Measurements from ENCODE around the gene ACAA1.
"Not testable (repeated sequence)": the region's sequence is repeated elsewhere in the genome, so short reads cannot be mapped to it uniquely, and the experiment has no call there.

ACAA1 gene

DNA sequence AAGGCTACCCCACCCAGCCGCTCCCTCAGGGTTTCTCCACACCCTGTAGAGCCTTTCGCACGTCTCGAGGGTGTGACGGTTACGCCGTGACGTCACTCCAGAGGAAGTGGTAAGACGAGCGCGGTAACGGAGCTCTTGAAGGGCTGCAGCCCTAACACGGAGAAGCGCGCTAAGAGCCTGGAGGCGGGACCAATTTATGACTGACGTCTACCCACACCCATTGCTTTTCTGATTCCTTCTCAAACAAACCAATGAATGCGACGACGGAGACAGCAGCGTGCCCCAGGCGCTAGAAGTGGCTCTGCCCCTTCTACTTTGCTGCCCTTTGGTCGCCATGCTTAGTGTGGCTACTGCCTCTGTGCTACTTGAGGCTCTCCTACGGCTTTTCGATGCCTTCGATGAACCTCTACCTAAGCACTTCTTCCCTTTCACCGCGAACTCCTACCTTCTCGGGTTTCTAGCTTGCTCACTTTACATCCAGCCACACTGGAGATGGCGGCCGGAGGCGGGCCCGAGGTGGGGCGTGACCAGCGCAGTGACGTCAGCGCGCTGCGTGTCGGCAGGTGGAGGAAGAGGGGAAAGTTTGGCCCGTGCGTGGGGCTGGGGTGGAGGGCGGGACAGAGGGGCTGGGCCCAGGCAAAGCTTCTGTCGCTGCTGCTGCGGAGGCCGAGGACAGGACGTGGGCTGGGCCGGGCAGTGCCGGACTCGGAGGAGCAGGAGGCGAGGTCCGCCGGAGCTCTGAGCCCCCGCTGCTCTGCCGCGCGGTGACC, 28.2 kb upstream of the ACAA1 start, which contains the start of gene OXSR1:
OXSR1 (plus strand) TSS at position 586 of the 770 bp plus-strand sequence. CDS start 340 bp downstream, outside the sequence.
- Histone ChIP-seq H3K4me1 (ENCODE audit: control insufficient read depth, insufficient read depth, low read length, poor library complexity, severe bottlenecking) (peaks cover 12% of the 10 kb centered on the region), H3K36me3 (ENCODE audit: control insufficient read depth, insufficient read depth, low read length) (no peaks in the 10 kb centered on the region), H3K9me3 (ENCODE audit: control insufficient read depth, low read length) (no peaks in the 10 kb centered on the region), H3K27ac (ENCODE audit: low read depth, low read length, severe bottlenecking) (peak within 1 kb of the TSS; percentile 93), H3K4me3 (ENCODE audit: extremely low read depth, insufficient read depth, low read length, poor library complexity, severe bottlenecking) (peak within 1 kb of the TSS; percentile 85)
- WGBS, 2 experiments (ENCODE audit: insufficient coverage in 2 of 2) = 0% methylated on average over 43 to 47 of the region's 57 CpGs

DNA sequence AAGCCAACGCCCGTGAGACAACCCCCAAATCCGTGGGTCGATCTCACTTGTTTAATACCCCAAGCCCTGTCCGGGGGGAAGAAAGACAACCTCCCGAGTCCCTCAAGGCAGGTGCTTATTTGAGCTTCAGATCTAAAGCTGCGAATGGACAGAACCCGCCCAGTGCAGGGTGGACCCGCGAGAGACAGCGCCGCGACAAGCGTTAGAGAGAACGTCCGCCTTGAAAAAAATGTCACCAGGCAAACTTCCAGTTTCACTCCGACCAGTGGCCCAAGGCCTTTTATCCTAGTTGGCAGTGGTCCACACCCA, 27.7 kb upstream of the ACAA1 start:
- peaks cover 12% of the 10 kb centered on the region for H3K4me1 ChIP-seq (ENCODE audit: control insufficient read depth, insufficient read depth, low read length, poor library complexity, severe bottlenecking)
- 22 to 28% methylated on average over 16 of the region's 17 CpGs for WGBS, 2 experiments (ENCODE audit: insufficient coverage in 2 of 2)
- no peaks in the 10 kb centered on the region for H3K9me3 ChIP-seq (ENCODE audit: control insufficient read depth, low read length)
- peak overlapping the region; percentile 85 for H3K4me3 ChIP-seq (ENCODE audit: extremely low read depth, insufficient read depth, low read length, poor library complexity, severe bottlenecking)
- H3K36me3 ChIP-seq (ENCODE audit: control insufficient read depth, insufficient read depth, low read length) = no peaks in the 10 kb centered on the region
- peak overlapping the region; percentile 93 for H3K27ac ChIP-seq (ENCODE audit: low read depth, low read length, severe bottlenecking)

DNA sequence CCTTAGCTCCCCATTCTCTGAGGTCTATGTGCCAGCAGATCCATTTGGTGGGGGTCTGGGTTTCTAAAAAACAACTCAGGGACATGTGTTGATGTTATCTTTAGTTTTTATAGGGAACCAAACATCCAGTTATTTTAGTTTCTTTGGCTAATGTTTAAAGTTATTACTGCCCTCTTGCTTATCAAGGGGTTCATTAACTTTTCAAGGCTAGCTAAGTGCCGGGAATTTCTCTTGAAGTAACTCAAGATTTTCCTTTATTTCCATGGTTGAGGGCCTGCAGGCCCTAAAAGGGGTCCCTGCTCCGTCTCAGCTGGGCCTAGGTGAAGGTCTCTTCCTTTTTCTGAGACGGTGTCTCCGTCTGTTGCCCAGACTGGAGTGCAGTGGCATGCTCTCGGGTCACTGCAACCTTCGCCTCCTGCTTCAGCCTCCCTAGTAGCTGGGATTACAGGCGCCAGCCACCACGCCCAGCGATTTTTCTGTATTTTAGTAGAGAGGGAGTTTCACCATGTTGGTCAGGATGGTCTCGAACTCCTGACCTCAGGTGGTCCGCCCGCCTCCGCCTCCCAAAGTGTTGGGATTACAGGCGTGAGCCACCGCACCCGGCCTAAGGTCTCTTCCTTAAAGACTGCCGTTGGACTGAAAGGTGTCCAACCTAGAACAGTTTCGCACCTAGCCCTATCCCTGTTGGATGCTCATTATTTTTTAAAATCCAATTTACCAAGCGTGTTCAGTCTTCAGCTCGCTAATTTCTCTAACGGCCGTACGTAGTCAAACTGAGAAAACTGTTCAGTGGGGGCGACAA, 27.1 kb upstream of the ACAA1 start:
- no peaks in the 10 kb centered on the region for H3K36me3 ChIP-seq (ENCODE audit: control insufficient read depth, insufficient read depth, low read length)
- peaks cover 12% of the 10 kb centered on the region for H3K4me1 ChIP-seq (ENCODE audit: control insufficient read depth, insufficient read depth, low read length, poor library complexity, severe bottlenecking)
- no peaks in the 10 kb centered on the region for H3K9me3 ChIP-seq (ENCODE audit: control insufficient read depth, low read length)
- H3K4me3 ChIP-seq (ENCODE audit: extremely low read depth, insufficient read depth, low read length, poor library complexity, severe bottlenecking) = peak overlapping the region; percentile 85
- H3K27ac ChIP-seq (ENCODE audit: low read depth, low read length, severe bottlenecking) = peak overlapping the region; percentile 93
- WGBS, 2 experiments (ENCODE audit: insufficient coverage in 2 of 2) = 90 to 93% methylated on average over 22 to 24 of the region's 24 CpGs

DNA sequence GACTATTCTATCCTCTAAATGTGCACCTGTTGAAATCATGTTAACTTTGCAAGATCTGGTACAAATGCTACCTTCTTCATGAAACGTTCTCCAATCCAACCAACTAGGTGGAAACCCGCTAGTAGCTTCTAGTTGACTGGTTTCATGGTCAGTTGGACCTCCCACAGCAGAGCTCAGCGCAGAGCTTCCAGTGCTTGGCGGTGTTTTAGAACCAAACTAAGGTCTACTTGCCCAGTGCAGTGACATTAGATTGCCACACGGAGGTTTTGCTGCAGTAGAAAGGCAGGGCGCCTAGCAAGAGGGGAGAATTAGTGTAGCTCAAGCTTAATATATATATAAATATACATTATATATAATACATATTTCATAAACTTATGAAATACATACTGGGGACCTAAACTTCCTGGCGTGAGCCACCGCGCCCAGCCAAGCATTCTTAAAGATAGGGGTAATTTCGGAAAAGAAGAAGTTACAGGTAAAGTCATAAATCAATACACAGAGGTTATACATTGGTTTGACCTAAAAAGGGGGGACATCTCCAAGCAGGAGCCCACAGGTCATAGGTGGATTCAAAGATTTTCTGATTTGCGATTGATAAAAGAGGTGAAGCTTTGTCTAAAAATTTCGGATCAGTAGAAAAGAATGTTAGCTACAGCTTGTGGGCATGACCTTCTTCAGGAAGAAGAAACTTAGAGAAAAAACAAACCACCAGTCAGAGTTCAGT, 26.4 kb upstream of the ACAA1 start:
- no peak overlapping the region for H3K27ac ChIP-seq (ENCODE audit: low read depth, low read length, severe bottlenecking)
- 85 to 95% methylated on average over 6 of the region's 12 CpGs for WGBS, 2 experiments (ENCODE audit: insufficient coverage in 2 of 2)
- H3K4me3 ChIP-seq (ENCODE audit: extremely low read depth, insufficient read depth, low read length, poor library complexity, severe bottlenecking) = no peak overlapping the region
- no peaks in the 10 kb centered on the region for H3K9me3 ChIP-seq (ENCODE audit: control insufficient read depth, low read length)
- no peaks in the 10 kb centered on the region for H3K36me3 ChIP-seq (ENCODE audit: control insufficient read depth, insufficient read depth, low read length)
- H3K4me1 ChIP-seq (ENCODE audit: control insufficient read depth, insufficient read depth, low read length, poor library complexity, severe bottlenecking) = peaks cover 9% of the 10 kb centered on the region

DNA sequence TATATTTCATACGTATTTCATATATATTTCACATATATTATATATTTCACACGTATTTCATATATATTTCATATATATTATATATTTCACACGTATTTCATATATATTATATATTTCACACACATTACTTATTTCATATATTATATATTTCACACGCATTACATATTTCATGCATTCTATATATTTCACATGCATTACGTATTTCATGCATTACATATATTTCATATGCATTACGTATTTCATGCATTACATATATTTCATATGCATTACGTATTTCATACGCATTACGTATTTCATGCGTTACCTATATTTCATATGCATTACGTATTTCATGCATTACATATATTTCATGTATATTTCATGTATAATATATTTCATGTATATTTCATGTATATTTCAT, 23.8 kb upstream of the ACAA1 start:
- not testable (repeated sequence) for H3K9me3 ChIP-seq (ENCODE audit: control insufficient read depth, low read length); H3K27ac ChIP-seq (ENCODE audit: low read depth, low read length, severe bottlenecking); H3K4me1 ChIP-seq (ENCODE audit: control insufficient read depth, insufficient read depth, low read length, poor library complexity, severe bottlenecking); H3K36me3 ChIP-seq (ENCODE audit: control insufficient read depth, insufficient read depth, low read length); H3K4me3 ChIP-seq (ENCODE audit: extremely low read depth, insufficient read depth, low read length, poor library complexity, severe bottlenecking)
- 94 to 100% methylated on average over 3 of the region's 11 CpGs for WGBS, 2 experiments (ENCODE audit: insufficient coverage in 2 of 2)

DNA sequence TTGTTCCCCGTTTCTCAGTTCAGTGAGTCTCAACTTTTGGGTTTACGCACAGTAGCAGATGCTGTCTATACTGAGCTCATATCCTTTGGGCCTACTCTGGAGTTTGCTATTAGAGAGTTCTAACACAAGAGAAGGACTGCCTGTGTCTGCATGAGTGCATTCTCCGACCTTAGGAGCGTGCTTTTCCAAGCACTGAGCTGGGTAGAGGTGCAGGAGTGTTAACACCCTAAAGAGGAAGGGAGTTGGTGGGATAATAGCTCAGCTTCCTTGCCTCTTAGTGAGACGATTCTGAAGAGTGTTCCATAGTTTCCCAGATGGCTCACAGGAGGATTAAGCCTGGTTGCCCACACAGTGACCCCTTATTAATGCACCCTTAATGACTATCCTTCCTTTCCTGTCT, 21.5 kb upstream of the ACAA1 start:
- WGBS, 2 experiments (ENCODE audit: insufficient coverage in 2 of 2) = 79% methylated on average over 5 of the region's 5 CpGs

DNA sequence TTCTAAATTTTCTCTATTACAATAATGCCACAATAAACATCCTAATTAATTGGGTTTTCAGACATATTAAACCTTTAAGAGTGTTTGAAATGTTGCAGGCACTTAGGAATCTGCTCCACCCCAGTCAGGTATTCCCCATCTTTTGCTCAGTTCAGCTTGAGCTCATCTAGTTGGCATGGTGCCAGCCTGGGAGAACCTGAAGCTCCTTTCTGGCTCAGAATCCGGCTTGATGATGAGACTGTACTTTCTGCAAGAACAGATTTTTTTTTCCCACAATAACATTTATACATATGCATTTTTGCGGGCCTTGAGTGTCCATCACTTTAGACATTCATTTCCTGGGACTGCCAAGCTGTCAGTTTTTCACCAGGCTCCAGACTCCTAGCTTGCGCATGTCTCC, 20.7 kb upstream of the ACAA1 start:
- 91 to 93% methylated on average over 2 of the region's 3 CpGs for WGBS, 2 experiments (ENCODE audit: insufficient coverage in 2 of 2)
- Histone ChIP-seq H3K27ac (ENCODE audit: low read depth, low read length, severe bottlenecking) (no peak overlapping the region), H3K4me3 (ENCODE audit: extremely low read depth, insufficient read depth, low read length, poor library complexity, severe bottlenecking) (no peak overlapping the region), H3K4me1 (ENCODE audit: control insufficient read depth, insufficient read depth, low read length, poor library complexity, severe bottlenecking) (no peaks in the 10 kb centered on the region), H3K36me3 (ENCODE audit: control insufficient read depth, insufficient read depth, low read length) (no peaks in the 10 kb centered on the region), H3K9me3 (ENCODE audit: control insufficient read depth, low read length) (no peaks in the 10 kb centered on the region)

More for the DNA sequence above, 21.5 kb upstream of the ACAA1 start:
- H3K9me3 ChIP-seq (ENCODE audit: control insufficient read depth, low read length) = no peaks in the 10 kb centered on the region
- H3K4me3 ChIP-seq (ENCODE audit: extremely low read depth, insufficient read depth, low read length, poor library complexity, severe bottlenecking) = no peak overlapping the region
- no peaks in the 10 kb centered on the region for H3K36me3 ChIP-seq (ENCODE audit: control insufficient read depth, insufficient read depth, low read length)
- no peaks in the 10 kb centered on the region for H3K4me1 ChIP-seq (ENCODE audit: control insufficient read depth, insufficient read depth, low read length, poor library complexity, severe bottlenecking)
- no peak overlapping the region for H3K27ac ChIP-seq (ENCODE audit: low read depth, low read length, severe bottlenecking)

DNA sequence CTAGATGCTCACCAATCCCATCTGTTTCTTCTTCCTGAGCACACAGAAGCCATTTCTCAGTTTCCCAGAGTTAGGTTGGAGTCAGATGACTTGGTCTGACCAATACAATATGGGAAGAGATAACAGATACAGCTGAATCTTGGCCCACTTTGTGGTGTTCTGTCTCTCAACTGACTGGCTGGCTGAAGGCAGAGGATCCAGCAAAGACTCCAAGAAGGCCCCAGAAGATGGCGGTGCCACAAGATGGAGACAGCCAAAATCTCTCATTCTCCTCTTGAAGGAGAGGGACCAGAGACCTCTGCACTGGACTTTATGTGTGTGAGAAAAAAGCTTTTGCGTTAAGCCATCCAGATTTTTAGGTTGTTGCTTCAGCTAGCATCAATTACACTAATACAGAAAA, 20.2 kb upstream of the ACAA1 start:
- H3K36me3 ChIP-seq (ENCODE audit: control insufficient read depth, insufficient read depth, low read length) = no peaks in the 10 kb centered on the region
- no peak overlapping the region for H3K27ac ChIP-seq (ENCODE audit: low read depth, low read length, severe bottlenecking)
- WGBS, 2 experiments (ENCODE audit: insufficient coverage in 2 of 2) = 83 to 100% methylated on average over 1 of the region's 2 CpGs
- no peak overlapping the region for H3K4me3 ChIP-seq (ENCODE audit: extremely low read depth, insufficient read depth, low read length, poor library complexity, severe bottlenecking)
- H3K4me1 ChIP-seq (ENCODE audit: control insufficient read depth, insufficient read depth, low read length, poor library complexity, severe bottlenecking) = no peaks in the 10 kb centered on the region
- no peaks in the 10 kb centered on the region for H3K9me3 ChIP-seq (ENCODE audit: control insufficient read depth, low read length)

DNA sequence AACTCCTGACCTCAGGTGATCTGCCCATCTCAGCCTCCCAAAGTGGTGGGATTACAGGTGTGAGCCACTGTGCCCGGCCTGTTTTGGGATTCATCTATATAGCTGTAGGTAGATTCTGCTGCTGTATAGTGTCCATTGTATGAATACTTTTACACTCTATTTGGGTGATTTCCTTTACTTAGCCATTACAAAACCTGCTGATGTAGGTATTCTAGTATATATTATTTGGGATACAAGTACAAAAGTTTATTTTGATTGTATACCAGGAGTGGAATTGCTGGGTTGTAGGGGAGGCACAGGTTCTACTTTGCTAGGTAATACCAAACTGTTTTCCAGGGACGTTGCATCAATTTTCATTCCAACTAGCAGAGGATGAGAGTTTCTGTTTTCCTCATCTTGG, 18.9 kb upstream of the ACAA1 start:
- no peaks in the 10 kb centered on the region for H3K4me1 ChIP-seq (ENCODE audit: control insufficient read depth, insufficient read depth, low read length, poor library complexity, severe bottlenecking)
- H3K9me3 ChIP-seq (ENCODE audit: control insufficient read depth, low read length) = no peaks in the 10 kb centered on the region
- 86 to 100% methylated on average over 1 of the region's 2 CpGs for WGBS, 2 experiments (ENCODE audit: insufficient coverage in 2 of 2)
- no peak overlapping the region for H3K27ac ChIP-seq (ENCODE audit: low read depth, low read length, severe bottlenecking)
- H3K4me3 ChIP-seq (ENCODE audit: extremely low read depth, insufficient read depth, low read length, poor library complexity, severe bottlenecking) = no peak overlapping the region
- H3K36me3 ChIP-seq (ENCODE audit: control insufficient read depth, insufficient read depth, low read length) = no peaks in the 10 kb centered on the region

DNA sequence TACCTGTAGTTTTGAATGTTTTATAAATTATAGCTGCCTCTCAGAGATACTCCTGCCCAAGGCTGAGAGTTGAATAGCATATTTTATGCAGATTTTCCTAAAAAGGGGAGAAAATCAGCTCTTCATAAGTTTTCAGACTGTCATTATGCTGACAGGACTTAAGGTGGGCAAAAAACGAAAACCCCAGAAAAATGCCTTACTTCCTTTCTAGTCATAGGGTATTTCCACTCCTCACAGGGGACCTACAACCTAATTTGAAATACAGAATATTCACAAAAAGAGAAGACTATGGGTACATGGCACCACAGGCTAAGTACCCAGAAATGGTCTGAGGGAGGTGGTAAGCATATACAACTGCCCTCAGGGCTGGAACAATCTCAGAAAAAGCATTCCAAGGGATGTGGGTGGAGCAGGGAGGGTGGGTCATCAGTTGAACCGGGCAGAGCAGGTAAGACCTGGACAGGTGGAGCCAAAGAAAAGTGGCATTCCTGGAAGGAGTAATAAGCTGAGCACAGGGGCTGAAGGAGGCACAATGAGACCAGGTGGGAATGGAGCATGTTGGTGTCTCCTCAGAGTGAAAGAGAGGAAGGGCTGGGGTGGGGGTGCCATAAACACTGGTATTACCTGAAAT, 17.8 kb upstream of the ACAA1 start:
- Histone ChIP-seq H3K36me3 (ENCODE audit: control insufficient read depth, insufficient read depth, low read length) (no peaks in the 10 kb centered on the region), H3K4me3 (ENCODE audit: extremely low read depth, insufficient read depth, low read length, poor library complexity, severe bottlenecking) (no peak overlapping the region), H3K4me1 (ENCODE audit: control insufficient read depth, insufficient read depth, low read length, poor library complexity, severe bottlenecking) (no peaks in the 10 kb centered on the region), H3K27ac (ENCODE audit: low read depth, low read length, severe bottlenecking) (no peak overlapping the region), H3K9me3 (ENCODE audit: control insufficient read depth, low read length) (no peaks in the 10 kb centered on the region)
- WGBS, 2 experiments (ENCODE audit: insufficient coverage in 2 of 2) = 58 to 64% methylated on average over 1 of the region's 2 CpGs

Measured in mesodermal cell (in vitro differentiated cells).